A549 treated with RU486 at 1 μM for 4 hours (cell line): ENCODE measurements around the gene DIS3L. TPM values are rescaled to one million over a fixed set of nuclear protein-coding genes. Genes with fewer than 3 reads are reported as not detected.

ENCODE experiments used
- total RNA-seq: library from RNA; stranded (reverse); fragments of 200-300 nt; extraction: Qiagen RNA extraction; gene quantifications from 5 replicates; pipeline ENCODE4 v1.2.3, GENCODE V29; 2022; ENCODE audit warnings: low read depth

Gene DIS3L
- 30.2 to 40.5 TPM (median 33.5 TPM) in 5 replicates for total RNA-seq

GRCh38 chr15:66293419-66294156 is at the start of gene DIS3L:
TSS of gene DIS3L (plus strand) at chr15:66293568. CDS start at chr15:66293597, 29 bp downstream.

GRCh38 chr15:66253418-66254088 is 39.8 kb upstream of the DIS3L start, which contains the start of gene MEGF11:
TSS of gene MEGF11 (minus strand) at chr15:66253750. CDS start at chr15:66128403, 125,347 bp downstream.

GRCh38 chr15:66356359-66357236 is 63.2 kb downstream of the DIS3L start, which contains the start of gene TIPIN:
TSS of gene TIPIN (minus strand) at chr15:66356685. CDS start at chr15:66352947, 3,738 bp downstream.

Other genes with a start within 250 kb of the DIS3L start
- gene MEGF11, start 39.8 kb upstream of the DIS3L start, total RNA-seq: 0.13 to 0.80 TPM (median 0.65 TPM) in 5 replicates
- 24.1 to 38.4 TPM (median 27.5 TPM) in 5 replicates for gene TIPIN, start 63.1 kb downstream of the DIS3L start, total RNA-seq
- 68.0 to 107 TPM (median 95.1 TPM) in 5 replicates for gene MAP2K1, start 93.3 kb downstream of the DIS3L start, total RNA-seq
- gene SNAPC5, start 204.2 kb downstream of the DIS3L start, total RNA-seq: 44.1 to 57.6 TPM (median 49.2 TPM) in 5 replicates
- 5,325 to 6,142 TPM (median 5,627 TPM) in 5 replicates for gene RPL4, start 211.3 kb downstream of the DIS3L start, total RNA-seq
- gene ZWILCH, start 211.8 kb downstream of the DIS3L start, total RNA-seq: 29.7 to 42.9 TPM (median 39.0 TPM) in 5 replicates